ENCODE measurements around the gene UBE2E2.

UBE2E2 gene

DNA sequence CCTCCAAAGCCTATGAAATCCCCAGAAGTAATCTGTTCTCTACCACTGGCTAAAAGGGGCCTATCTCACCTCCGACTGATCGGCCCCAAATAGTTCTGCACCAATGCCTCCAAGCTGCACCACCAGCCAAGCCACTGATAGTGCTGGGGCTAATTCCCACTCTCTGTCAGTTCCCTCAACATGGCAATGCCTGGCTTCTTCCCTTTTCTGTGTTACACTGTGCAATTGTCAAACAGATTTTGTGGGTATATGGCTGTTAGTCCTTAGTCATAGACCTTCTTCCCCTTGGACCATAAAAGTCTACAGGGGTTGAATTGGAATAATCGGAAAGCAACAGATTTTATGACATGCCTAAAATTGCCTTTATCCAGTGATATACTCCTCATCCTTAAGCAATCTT lies 9.3 kb upstream of the UBE2E2 start:
- no peak for DNase-seq (ENCODE audit: low read depth in 2 of 2)

DNA sequence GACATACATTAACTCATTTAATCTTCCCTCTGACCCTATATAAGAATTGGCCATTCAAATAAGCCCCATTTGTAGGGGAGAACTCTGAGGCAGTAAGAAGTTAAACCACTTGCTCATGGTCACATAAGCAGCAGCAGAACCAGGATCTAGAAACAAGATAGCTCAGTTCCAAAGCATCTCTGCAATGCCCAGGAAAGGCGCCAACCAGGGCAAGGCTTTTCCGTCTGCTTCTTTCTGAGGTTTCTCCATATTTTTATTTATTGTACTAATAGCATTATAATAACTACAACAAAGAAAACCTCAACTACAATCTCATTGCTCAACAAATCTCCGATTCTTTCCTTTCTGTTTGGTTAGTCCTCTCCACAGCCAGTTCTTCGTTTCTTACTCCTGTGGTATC lies 4.3 kb upstream of the UBE2E2 start:
- no peak for DNase-seq (ENCODE audit: low read depth in 2 of 2)

DNA sequence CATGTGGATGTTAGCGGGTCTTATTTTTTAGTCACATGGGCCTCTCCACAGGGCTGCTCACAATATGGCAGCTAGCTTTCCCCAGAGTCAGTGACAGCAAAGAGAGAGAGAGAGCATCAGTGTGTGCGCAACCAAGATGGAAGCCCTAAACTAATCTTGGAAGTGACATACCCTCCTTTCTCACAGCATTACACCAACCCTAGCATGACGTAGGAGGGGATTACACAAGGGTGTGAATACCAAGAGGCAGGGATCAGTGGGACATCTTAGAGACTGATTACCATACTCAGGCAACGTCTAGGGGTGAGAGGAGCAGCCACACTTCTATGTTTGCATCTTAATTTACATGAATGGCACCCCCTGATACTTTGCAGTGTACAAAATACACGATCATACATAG lies 3.5 kb upstream of the UBE2E2 start:
- DNase-seq (ENCODE audit: low read depth in 2 of 2) = no peak

DNA sequence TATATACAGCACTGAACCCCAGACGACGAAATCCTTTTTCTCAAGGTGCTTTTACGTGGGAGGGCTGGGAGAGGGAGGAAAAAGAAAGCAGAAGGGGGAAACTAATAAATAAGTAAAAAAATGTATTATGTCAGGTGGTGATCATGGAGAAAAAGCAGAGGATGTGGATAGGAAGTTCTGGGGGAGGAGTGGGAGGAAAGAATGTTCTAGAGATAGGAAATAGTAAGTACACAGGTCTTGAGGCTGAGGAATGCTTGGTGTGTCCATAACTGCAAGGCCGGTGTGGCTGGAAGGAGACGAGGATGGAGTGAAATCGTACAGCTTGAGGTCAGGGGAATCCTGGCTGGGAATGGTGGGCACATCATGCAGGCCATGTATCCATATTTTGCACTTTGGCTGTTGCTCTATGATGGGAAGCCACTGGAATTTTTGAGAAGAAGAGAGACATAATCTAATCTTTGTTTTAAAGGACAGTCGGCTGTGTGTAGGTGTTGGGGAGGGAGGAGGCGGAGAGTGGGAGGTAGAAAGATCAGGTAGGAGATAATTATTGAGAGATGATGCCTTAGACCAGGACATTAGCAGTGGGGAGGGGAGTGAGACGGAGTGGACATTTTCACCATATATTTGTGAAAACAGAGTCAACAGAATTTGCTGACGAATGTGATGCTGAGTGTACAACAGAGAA lies 1.8 kb upstream of the UBE2E2 start:
- no peak for DNase-seq (ENCODE audit: low read depth in 2 of 2)

DNA sequence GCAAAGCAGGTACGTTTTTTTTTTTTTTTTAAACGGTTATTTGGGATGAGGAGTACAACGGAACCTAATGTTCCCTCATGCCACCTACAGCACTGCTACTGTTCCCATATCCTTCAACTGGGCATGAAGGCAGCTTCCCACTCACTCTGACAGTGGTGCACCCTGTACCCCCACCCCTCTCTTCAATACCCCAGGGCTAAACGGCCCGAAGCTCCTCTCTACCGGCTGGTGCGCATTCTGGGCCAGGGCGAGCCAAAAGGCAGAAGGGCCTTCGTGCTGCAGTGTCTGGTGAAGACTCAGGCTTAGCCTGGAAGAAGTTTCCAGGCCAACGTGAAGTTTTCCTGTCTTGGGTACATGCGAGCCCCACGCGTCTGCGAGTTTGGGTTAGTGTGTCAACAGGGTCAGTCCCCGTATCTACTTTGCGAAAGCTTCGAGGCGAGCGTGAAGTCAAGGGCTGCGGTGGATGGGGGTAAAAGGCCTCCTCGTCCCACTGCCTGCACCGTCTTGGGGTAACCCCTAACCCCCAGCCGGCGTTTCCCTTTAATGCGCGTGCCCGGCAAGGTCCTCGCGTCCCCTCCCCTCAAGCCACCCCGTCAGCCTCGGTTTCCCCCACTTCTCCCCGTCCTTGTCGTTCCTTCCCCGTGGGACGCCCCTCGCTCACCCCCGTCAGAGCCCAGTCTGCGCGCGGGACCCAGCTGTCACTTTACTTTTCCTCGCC lies 765 bp upstream of the UBE2E2 start:
- no peak for DNase-seq (ENCODE audit: low read depth in 2 of 2)

DNA sequence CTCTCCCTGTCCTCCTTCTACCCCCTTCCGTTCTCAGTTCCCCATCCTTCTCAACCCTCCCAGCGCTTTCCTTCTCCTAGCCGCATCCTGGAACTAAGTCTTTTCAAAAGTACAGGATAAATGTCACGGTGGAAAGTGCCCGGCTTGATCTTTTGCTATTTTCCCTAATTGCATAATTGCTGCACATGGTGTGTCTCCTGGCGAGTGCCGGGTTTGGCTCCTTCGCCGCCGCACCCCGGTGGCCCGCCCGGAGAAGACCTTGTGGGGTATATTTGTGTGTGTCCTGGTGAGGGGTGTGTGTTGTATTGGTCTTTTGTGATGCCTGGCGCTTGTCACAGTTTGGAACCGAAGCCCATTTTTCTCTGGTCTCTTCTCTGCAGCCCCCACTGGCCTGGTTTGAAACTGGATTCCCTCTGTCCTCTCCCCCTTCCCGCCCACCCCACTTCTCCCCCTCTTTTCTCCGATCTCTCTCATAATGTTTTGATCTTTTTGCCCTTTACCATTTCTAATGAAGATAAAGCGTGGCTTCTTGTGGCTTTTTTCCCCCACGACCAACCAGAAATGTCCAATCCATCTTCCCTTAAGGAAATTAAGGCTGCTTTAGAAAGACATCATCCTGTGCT lies 692 bp downstream of the UBE2E2 start:
- DNase-seq (ENCODE audit: low read depth in 2 of 2) = peak in 1 of 2 donors; percentile 3

DNA sequence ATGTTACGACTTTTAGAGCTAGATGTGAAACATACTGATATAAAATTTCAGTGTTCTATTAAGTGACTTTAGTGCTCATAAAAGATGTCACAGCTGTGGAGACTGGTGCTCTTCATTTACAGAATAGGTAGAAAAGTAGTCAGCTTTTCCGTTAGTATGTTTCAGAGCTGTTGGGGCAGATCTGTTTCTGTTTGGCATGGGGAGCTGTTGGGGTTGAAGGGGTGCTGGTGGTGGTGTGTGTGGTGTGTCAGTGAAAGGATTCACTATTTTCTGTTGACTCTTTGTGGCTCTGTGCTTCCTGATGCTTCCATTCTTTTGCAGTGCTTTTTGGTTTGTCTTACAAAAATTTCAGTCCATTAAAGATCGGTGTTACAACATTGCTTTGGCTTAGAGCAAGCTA lies 3.2 kb downstream of the UBE2E2 start:
- no peak for DNase-seq (ENCODE audit: low read depth in 2 of 2)

DNA sequence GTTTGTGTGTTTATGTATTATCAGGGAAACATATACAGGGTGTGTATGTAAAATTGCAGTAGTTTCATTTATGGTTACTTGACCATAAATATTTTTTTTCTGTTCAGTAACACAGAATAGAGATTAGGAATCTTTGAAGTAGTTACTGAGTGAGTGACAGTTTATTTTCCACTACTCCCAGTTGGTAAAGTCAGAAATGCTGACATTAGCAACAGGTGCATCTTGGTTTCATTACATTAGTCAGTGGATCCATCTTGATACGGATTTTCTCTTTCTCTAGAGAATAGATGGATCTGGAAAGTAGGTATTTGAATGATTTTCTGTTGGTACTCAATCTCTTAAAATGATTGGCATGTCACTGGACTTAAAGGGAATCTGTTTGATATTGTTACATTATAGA lies 6.0 kb downstream of the UBE2E2 start:
- DNase-seq (ENCODE audit: low read depth in 2 of 2) = no peak

DNA sequence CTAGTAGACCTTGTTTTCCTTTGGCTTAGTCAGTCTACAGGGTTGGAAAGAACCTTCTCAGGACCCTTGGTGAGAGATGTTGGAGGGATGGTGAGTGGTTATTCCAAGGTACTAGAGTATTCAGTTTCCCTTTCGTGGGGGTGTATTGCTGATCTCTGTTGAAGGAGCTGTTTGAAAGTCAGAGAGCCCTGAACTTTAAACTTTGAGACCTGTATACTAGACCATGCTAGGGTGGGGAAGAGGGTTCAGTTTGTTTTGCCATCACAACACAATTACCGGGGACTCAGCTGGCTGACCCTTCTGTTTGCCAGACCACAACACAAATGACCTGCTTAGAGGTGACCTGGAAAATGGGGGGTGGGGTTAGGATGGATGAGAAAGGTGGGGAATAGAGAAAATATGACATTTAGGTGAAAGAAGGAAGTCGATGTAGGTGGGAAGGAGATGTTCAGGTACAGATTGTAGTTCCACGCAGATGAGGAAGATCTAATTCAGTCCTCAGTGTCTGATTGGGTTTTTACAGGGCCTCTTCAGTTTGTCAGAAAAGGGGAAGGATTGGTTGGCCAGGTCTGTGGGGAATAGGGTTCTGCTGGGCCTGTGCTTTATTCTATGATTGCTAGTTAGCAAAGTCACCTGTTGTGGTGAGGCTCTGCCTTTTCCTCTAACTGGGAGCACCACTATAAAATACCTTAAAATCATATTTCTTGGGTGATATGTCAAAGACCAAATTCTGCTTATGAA lies 6.8 kb downstream of the UBE2E2 start:
- no peak for DNase-seq (ENCODE audit: low read depth in 2 of 2)

DNA sequence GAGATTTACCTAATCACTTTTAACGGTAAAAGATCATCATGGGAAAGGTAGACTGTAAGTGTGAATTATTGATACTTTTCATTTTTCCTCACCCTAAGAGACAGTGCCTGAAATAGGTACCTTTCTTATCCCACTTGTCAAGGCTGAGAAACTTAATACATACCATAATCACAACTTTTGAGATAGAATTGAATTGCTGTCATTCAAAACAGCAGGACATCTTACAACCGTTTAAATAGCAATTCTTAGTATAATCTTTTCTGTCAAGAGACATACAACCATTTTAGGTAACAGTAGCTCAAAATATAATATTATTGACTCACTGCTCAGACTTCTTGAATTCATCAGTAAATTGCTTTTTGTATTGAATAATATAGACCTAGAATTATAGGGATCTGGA lies 10.7 kb downstream of the UBE2E2 start:
- DNase-seq (ENCODE audit: low read depth in 2 of 2) = no peak

DNA sequence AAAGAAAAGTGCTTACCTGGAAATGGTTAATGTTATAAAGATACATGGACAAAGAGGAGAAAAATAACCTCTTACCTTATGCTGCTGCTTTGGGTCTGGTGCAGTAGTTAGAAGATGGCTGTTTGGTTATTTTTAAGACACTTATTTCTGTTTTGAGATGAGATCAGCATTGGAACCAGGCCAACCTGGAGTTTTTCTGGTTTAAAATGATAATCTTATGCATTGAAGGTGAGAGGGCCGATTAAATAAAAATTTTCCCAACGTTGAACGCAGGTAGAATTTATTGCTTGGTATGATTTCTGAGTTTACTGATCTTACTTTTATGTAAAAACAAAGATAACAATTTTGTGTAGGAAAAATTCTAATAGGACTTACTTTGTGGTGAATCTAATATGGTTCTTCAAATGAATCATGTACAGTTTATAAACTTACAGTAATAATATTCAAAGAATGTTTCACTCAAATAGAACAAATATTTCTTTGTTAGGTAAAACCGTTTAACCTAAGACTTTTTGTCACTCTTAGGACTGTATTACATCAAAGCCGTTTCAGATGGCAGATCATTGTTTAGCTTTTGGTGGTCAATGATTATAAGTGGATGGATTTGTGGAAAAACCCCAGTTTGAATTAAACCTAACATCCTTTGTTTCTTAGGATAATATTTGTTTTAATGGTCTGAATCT lies 14.9 kb downstream of the UBE2E2 start:
- no peak for DNase-seq (ENCODE audit: low read depth in 2 of 2)

DNA sequence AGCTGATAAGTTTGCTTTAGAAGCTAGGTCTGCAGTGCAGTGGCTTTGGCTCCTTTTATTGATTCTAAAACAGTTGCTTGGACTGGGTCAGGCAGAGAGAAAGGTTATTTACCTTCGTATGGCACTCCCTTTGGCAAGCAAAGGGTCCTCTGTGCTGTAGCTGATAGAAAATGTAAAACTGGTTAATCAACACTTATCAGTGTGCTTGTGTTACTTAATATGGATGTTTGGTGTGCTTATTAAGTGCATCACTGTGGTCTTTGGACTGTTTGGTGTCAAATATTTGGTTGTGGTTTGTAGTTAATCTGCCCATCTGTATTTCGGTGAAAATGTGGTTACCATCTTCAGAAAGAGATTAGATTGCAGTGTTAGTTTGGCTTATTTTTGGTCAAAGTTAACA lies 16.0 kb downstream of the UBE2E2 start:
- no peak for DNase-seq (ENCODE audit: low read depth in 2 of 2)

DNA sequence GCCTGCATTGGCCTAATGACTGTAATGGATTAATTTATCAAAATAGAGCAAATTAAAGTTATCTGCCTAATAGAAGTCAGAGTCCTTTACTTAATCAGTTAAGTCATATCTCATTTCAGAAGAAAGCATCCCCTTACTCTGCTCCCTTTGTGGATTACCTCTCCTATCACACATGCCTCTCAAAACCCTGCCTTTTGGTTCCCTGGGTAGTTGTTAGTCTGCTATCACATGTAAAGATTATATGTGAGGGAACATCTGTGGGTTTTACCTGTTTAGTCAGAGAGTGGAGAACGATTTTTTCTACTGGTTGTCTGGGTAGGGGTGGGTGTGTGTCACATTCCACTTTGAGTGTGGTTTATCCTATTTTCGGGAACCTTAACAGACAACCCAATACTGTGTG lies 16.4 kb downstream of the UBE2E2 start:
- no peak for DNase-seq (ENCODE audit: low read depth in 2 of 2)

DNA sequence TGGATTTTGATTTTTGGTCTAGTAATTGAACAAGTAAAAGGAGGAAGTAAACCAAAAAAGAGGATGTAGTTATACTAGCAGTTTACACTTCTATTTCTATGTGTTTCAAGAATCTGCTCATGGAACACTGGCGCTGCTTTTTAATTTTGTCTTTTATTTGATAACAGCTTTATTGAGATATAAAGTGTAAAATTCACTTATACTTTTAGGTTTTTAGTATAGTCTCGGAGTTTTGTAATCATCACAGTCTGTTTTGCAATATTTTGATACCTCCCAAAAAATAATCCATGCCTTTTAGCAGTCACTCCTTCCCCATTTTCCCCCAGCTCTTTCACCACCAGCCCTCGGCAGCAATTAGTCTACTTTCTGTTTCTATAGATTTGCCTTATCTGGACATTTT lies 18.0 kb downstream of the UBE2E2 start:
- DNase-seq (ENCODE audit: low read depth in 2 of 2) = no peak

DNA sequence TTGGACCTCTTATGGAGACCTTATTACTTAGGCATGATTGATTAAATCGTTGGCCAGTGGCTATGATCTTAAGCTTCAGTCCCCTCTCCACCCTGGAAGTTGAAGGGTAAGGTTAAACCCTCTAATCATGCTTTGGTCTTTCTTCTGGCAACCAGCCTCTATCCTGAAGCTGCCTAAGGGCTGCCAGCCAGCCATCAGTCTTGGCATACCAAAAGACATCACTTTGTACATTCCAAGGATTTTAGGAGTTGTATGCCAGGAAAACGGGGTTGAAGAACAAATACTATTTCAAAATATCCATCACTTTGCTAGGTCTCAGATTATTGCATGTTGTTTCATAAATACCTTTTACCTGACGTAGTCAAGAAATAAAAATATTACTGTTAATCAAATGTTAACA lies 28.9 kb downstream of the UBE2E2 start:
- DNase-seq (ENCODE audit: low read depth in 2 of 2) = no peak

DNA sequence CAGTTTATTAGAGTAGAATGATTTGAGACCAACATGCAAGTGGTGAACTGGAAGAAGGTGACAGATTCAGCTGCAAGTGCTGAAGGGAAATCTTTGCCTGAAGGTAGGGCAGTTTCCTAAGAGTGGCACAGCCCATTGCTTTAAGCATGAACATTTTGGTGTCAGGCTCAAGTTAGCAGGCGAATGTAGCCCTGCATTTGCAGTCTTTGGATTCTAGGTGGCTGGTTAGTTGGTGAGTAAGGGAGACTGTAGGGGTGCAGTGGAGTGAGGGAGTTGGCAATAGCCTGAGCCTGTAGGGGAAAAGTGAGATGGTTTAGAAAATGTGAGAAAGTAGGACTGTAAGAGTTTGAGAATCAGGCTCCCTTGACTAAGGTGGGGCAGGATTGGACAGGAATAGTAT lies 29.7 kb downstream of the UBE2E2 start:
- no peak for DNase-seq (ENCODE audit: low read depth in 2 of 2)

DNA sequence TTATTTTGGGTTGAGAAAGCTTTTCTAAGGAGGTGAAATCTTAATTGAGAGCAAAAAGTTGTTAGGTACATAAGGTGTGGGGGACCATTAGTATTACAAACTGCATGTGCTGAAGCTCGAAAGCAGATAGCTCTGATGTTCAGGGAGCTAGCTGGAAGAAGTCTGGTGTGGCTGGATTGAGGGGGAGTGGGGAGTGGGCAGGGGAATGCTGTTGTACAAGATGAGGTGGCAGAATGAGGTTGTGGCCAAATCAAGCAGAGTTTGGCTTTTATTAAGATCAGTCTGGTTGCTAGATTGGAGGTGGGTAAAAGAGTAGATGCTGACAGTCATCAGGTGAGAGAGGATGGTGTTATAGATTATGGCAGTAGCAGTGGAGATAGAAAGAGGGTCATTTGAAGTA lies 32.1 kb downstream of the UBE2E2 start:
- DNase-seq (ENCODE audit: low read depth in 2 of 2) = no peak

DNA sequence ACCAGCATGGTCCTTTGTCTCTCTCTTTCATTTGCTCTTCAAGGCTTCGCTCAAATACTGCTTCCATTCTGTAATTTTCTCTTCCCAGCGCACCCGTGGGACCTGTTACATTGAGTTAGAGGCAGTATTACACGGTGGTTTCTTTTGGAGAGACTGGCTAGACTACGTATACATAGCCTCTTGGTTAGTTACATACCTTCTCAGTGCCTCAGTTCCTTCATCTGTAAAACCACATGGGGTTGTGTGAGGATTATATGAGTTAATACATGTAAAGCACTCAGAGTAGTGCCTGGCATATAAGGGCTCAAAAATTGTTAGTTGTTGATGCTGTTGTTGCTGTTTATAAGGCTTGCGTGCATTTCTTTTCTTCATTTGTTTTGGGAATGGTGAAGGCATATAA lies 33.8 kb downstream of the UBE2E2 start:
- no peak for DNase-seq (ENCODE audit: low read depth in 2 of 2)

DNA sequence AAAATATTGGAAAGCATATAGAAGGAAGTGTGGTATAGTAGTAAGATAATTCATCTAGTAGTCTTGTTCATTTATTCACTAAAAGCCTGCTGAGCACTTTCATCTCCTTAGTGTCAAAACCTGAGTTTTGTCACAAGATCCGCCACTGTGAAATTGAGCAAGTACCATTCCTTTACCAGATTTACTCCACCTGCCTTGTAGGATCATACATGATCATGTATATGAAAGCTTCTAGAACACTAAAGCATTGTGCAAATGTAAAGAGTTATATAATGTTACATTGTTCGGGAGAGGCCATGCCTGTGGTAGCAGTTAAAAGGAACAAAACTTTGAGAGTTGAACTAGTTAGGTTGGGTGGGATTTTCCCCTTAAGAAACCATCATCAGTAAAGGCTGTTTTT lies 35.0 kb downstream of the UBE2E2 start:
- no peak for DNase-seq (ENCODE audit: low read depth in 2 of 2)

DNA sequence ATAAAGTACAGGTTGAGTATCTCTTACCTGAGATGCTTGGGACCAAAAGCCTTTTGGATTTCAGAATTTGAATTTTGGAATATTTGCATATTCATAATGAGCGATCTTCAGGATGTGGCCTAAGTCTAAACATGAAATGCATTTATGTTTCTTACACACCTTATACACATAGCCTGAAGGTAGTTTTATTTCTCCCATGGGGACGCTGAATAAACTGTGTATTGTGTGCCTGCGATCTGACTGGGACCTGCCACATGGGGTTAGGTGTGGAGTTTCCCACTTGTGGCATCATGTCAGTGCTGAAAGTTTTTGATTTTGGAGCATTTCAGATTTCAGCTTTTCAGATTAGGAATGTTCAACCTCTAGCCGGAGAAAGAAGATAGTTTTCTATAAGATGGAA lies 35.5 kb downstream of the UBE2E2 start:
- DNase-seq (ENCODE audit: low read depth in 2 of 2) = no peak

DNA sequence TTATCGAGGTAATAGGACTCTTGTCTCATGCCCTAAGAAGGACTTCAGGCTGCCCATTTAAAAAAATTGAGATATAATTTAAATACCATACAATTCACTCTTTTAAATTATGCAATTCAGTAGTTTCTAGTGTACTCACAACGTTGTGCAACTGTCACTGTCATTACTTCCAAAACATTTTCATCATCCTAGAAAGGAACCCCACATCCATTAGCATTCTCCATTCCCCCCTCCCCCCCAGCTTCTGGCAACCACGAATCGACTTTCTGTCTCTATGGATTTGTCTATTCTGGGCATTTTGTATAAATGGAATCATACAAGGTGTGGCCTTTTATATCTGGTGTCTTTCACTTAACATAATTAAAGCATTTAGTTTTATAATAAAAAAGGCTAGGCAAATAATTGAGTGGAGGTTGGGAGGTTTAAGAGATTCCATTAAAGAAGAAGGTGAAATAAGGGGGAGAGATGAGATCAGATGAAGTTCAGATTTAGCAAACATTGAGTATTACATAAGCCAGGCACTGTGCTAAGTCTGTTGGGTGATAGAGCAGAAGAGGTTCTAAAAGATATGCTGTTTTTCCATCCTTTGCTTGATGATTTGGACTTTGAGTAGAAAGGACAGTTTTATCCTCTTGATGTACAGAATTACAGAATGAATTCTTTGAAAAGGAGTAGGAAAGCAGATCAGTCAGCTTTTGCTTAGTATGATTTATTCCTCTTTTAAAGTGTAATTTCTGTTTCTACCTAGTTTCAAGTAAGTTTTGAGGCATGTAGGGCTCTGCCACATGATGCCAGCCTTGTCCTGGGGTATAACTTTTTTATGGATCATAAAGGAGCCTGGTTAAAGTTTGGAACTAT lies 36.3 kb downstream of the UBE2E2 start:
- DNase-seq (ENCODE audit: low read depth in 2 of 2) = no peak

Data from stimulated activated CD8-positive, alpha-beta memory T cell treated with anti-CD3 and anti-CD28 coated beads, Interleukin-2, amount 100 ng/mL, for 48 hours (primary cell).